GM12874 (cell line): ENCODE results near the gene PAX1.

Source experiments
- CTCF ChIP-seq: IDR thresholded peaks from 2 replicates; pipeline ENCODE4 v1.5.1; 2011; ENCODE audit warnings: low read depth, mild to moderate bottlenecking, control low read depth, low read length, moderate library complexity; ENCODE audit not compliant: insufficient read depth

PAX1 gene

GRCh38 chr20:21693322-21693721 is 12.1 kb upstream of the PAX1 start:
- TF ChIP-seq CTCF: peak; percentile 49; the same call in 1 of the 2 replicates

GRCh38 chr20:21698494-21699215 is 6.8 kb upstream of the PAX1 start:
- TF ChIP-seq CTCF: no peak

DNA sequence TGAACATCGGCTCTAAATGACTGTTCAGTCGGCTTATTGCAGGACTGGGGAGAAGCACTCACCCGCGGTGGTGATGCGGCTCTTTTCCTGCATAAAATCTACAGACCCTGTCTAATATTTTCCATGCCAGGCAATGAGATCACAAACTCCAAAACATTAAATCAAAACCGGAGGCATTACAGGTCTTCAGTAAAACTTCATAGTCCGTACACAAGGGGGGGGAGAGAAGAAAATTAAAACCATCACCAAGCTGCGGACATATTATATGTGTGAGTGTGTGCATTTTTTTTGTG is 6.3 kb upstream of the PAX1 start:
- TF ChIP-seq CTCF: no peak

DNA sequence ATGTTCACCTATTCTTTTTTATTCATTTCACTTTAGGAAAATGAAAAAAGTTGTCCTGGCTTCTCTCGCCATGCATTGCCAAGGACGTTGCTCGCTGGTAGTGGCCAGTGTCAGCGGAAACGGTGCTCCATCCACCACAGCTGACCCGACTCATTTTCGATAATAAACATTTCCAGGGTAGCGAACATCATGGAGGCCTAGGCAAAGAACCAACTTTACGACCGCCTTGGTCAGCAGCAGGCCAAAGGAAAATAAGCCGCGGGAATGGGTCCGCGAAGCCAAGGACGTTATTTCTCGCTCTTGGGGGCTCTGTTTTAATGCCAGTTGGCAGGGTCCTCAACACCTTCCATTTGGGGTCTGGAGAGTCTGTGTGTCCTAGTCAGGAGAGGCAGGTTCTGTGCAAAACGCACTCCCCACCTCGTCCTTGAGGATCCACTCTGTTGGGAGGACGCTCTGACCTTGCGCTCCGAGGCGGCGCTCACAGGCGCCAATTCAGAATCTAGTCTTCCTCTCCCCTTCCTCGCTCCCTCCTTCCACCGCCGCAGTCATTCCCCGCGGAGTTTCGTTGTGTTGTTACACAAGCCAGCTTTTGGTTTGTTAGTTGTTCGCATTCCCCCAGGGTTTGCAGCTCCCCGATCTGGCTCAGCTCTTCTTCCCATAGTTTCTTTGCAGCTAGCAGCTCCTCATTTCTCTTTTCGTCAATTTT is 4.1 kb upstream of the PAX1 start:
- TF ChIP-seq CTCF: no peak

DNA sequence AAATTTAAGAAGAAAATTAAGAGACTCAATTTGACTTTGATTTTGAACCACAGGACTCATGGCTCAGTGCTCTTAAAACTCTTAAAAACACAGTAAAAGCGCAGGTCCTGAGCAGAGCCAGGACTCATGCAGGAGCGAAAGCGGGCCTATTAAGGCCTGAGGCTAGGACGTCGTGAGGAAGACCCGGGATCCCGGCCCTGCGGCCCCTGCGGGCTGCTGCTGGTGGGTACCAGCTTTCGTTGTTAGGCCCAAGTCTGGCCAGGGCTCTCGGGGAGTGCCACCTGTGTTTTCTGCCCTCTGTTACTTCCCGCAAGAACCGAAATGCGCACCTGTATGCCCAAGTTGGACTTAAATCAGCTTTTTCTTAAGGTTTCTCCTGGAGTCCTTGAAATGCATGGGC is 3.4 kb upstream of the PAX1 start:
- no peak for TF ChIP-seq CTCF

DNA sequence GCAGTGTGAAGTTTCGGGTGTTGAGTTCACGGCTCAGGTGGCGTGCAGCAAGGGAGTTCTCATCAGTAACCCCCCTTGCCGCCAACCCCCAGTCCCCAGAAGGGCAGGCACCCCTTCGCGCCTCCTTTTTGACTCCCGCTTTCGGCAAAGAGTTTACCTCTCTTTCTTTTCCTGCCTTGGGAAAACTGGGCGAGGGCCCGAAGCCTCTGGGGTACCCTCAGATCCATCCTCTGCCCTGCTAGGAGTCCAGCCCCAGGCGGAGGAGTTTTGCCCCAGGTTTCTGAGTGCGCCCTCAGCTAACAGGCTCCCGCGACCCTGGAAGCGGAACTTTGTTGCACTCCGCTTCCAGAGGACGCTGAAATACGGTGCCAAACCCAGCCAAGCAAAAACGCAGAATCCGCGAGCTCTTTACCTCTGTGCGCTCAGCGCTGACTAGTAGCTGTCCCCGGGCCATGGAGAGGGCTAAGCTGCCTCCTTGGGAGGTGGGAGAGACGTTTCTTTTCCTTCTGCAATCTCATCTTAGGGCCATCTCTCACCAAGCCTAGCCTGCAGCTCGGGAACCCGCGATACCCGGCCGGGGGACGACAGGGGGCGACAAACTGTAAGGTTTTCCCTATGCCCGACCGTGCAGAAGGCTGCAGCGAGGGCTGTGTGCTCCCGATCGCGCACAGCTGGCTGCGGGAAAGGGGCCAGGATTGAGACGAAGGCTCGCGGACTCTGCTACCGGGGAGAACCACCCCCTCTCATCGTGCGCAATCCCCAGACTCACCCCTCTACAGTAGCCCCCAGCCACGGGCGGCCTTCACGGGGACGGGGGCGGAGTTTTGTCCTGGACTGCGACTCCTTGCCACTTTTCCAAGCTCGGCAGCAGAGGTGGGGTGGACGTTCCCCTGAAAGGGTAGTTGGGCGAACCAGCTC is 2.7 kb upstream of the PAX1 start:
- TF ChIP-seq CTCF: peak; percentile 56

DNA sequence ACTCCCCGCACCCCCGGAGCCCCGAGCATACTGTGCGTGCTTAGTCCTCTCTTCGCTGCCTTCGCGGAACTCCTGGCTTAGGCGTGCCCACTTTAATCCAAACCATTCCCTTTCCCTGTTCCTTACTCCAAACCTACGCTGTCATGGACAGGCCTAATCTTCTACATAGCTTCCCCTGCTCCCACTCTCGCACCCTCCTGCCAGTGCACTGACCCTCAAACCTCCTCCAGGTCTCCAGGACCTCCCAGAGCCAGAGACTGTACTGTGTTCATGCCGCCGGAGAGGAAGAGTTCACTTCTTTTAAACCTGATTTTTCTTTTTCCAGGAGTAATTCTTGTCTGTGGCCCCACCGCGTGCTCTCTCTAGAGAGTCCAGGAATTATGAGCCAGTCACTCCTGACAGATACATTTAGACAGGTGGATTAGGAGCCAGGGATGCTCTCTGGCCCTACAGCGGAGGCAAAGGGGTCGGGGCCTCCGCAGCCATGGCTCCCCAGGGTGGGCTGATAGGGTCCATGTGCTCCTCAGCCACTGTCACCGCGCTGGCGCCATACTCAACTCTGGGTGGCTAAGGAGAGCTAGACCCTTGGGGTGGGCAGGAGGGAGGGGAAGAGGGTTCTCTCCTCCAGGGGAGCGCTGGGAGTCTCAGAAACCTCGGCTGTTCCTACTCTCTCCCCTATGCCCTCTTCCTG is 1.6 kb upstream of the PAX1 start:
- no peak for TF ChIP-seq CTCF
